HG03432 (cell line): Measurements from ENCODE around the gene PTPN13.

Experiments
- ATAC-seq: cut with Tn5 transposase; IDR thresholded peaks from one replicate; pipeline ENCODE4 v1.9.1; 2021; ENCODE audit warnings: mild to moderate bottlenecking, moderate library complexity; ENCODE audit not compliant: unreplicated experiment

PTPN13 gene

GRCh38 chr4:86853209-86853608, 259.1 kb downstream of the PTPN13 start:
- ATAC-seq = no peak

GRCh38 chr4:86855572-86855971, 261.5 kb downstream of the PTPN13 start:
- ATAC-seq = no peak

- ATAC-seq = no peak
These were observed 262.8 kb downstream of the PTPN13 start for GRCh38 chr4:86856896-86857295.

- no peak for ATAC-seq
These were observed 263.4 kb downstream of the PTPN13 start for GRCh38 chr4:86857341-86858052.
